ENCODE data around the gene DHRSX. TPM values are rescaled to one million over a fixed set of nuclear protein-coding genes. Genes with fewer than 3 reads are reported as not detected.
"Not testable (repeated sequence)": the region's sequence is repeated elsewhere in the genome, so short reads cannot be mapped to it uniquely, and the experiment has no call there.

The DHRSX gene
- total RNA-seq, 2 experiments from 2014 or later: 18.8 to 21.4 TPM

DNA sequence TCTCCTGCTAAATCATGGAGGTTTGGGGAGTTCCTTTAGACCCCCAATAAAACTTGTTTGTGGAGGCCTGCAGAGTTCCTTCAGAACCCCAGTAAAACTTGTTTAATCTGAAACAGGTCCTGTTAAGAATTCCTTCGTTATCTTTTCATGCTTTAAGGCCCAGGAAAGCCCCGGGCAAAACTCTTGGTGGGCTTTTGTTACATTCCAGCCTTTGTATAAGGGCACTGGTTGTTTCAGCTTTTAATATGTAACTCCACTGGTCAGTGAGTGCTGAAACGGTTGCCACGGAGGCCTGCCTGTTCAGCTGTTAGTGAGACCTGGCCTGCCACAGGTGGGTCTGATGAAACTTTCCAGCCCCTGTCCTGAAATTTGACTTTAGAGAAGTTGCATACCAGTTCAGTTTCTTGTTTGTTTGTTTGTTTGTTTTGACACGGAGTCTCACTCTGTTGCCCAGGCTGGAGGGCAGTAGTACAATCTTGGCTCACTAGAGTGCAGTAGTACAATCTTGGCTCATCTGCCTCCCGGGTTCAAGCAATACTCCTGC is 12.4 kb upstream of the DHRSX start:
- Mint-ChIP-seq H3K9me3 (no peaks in the 10 kb centered on the region), H3K4me3 (no peak overlapping the region), H3K4me1 (ENCODE audit: low read depth) (peaks cover 2% of the 10 kb centered on the region), H3K27ac (no peak overlapping the region), H3K36me3 (ENCODE audit: low read depth) (no peaks in the 10 kb centered on the region), H3K27me3 (ENCODE audit: low read depth) (peaks cover 2% of the 10 kb centered on the region)
- intact Hi-C loops (cut with micrococcal nuclease): no loop called here
- DNase-seq: no peak
- CTCF ChIA-PET: no interaction called here

- CTCF ChIA-PET: no interaction called here
- H3K4me3 Mint-ChIP-seq: no peak overlapping the region
- DNase-seq: no peak
- H3K36me3 Mint-ChIP-seq (ENCODE audit: low read depth): no peaks in the 10 kb centered on the region
- H3K9me3 Mint-ChIP-seq: no peaks in the 10 kb centered on the region
- no peaks in the 10 kb centered on the region for H3K4me1 Mint-ChIP-seq (ENCODE audit: low read depth)
- intact Hi-C loops (cut with micrococcal nuclease): no loop called here
- H3K27ac Mint-ChIP-seq: no peak overlapping the region
- H3K27me3 Mint-ChIP-seq (ENCODE audit: low read depth): no peaks in the 10 kb centered on the region
Observed at GRCh38 chrX:2512501-2512900, 11.7 kb upstream of the DHRSX start.

GRCh38 chrX:2511326-2511725 is 10.6 kb upstream of the DHRSX start:
- CTCF ChIA-PET: no interaction called here
- intact Hi-C loops (cut with micrococcal nuclease): no loop called here
- DNase-seq: no peak
- H3K27ac Mint-ChIP-seq: no peak overlapping the region
- no peaks in the 10 kb centered on the region for H3K36me3 Mint-ChIP-seq (ENCODE audit: low read depth)
- H3K4me3 Mint-ChIP-seq: no peak overlapping the region
- H3K9me3 Mint-ChIP-seq: no peaks in the 10 kb centered on the region
- no peaks in the 10 kb centered on the region for H3K4me1 Mint-ChIP-seq (ENCODE audit: low read depth)
- no peaks in the 10 kb centered on the region for H3K27me3 Mint-ChIP-seq (ENCODE audit: low read depth)

GRCh38 chrX:2508648-2509335 is 8.0 kb upstream of the DHRSX start:
- CTCF ChIA-PET: no interaction called here
- Mint-ChIP-seq H3K27ac (no peak overlapping the region), H3K4me3 (no peak overlapping the region)

GRCh38 chrX:2507904-2508627 is 7.3 kb upstream of the DHRSX start:
- no peaks in the 10 kb centered on the region for H3K4me1 Mint-ChIP-seq (ENCODE audit: low read depth)
- no peak overlapping the region for H3K27ac Mint-ChIP-seq
- no peaks in the 10 kb centered on the region for H3K27me3 Mint-ChIP-seq (ENCODE audit: low read depth)
- H3K4me3 Mint-ChIP-seq: no peak overlapping the region
- intact Hi-C loops (cut with micrococcal nuclease): no loop called here
- H3K36me3 Mint-ChIP-seq (ENCODE audit: low read depth): no peaks in the 10 kb centered on the region
- CTCF ChIA-PET: no interaction called here
- DNase-seq: no peak
- no peaks in the 10 kb centered on the region for H3K9me3 Mint-ChIP-seq

More at GRCh38 chrX:2508648-2509335, 8.0 kb upstream of the DHRSX start:
- Mint-ChIP-seq H3K9me3 (no peaks in the 10 kb centered on the region), H3K4me1 (ENCODE audit: low read depth) (no peaks in the 10 kb centered on the region), H3K36me3 (ENCODE audit: low read depth) (no peaks in the 10 kb centered on the region), H3K27me3 (ENCODE audit: low read depth) (no peaks in the 10 kb centered on the region)
- intact Hi-C loops (cut with micrococcal nuclease): no loop called here
- no peak for DNase-seq

GRCh38 chrX:2507196-2507595 is 6.4 kb upstream of the DHRSX start:
- CTCF ChIA-PET: no interaction called here
- no peaks in the 10 kb centered on the region for H3K4me1 Mint-ChIP-seq (ENCODE audit: low read depth)

DNA sequence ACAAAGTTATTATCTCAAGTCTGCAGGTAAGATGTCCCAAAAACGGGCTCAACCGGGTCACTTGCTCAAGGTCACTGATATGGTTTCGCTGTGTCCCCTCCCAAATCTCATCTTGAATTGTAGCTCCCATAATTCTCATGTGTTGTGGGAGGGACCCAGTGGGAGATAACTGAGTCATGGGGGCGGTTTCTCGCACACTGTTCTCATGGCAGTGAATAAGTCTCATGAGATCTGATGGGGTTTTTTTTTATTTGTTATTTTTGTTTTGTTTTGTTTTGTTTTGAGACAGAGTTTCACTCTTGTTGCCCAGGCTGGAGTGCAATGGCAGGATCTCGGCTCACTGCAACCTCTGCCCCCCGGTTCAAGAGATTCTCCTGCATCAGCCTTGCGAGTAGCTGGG is 4.6 kb upstream of the DHRSX start:
- DNase-seq; H3K9me3 Mint-ChIP-seq; H3K27me3 Mint-ChIP-seq (ENCODE audit: low read depth); CTCF ChIA-PET; intact Hi-C loops (cut with micrococcal nuclease); H3K4me3 Mint-ChIP-seq; H3K36me3 Mint-ChIP-seq (ENCODE audit: low read depth); H3K4me1 Mint-ChIP-seq (ENCODE audit: low read depth); H3K27ac Mint-ChIP-seq: not testable (repeated sequence)

More at GRCh38 chrX:2507196-2507595, 6.4 kb upstream of the DHRSX start:
- no peaks in the 10 kb centered on the region for H3K27me3 Mint-ChIP-seq (ENCODE audit: low read depth)
- no peak for DNase-seq
- H3K9me3 Mint-ChIP-seq: no peaks in the 10 kb centered on the region
- intact Hi-C loops (cut with micrococcal nuclease): no loop called here
- H3K36me3 Mint-ChIP-seq (ENCODE audit: low read depth): no peaks in the 10 kb centered on the region
- H3K27ac Mint-ChIP-seq: no peak overlapping the region
- no peak overlapping the region for H3K4me3 Mint-ChIP-seq

- intact Hi-C loops (cut with micrococcal nuclease): no loop called here
- DNase-seq: no peak
- no peaks in the 10 kb centered on the region for H3K9me3 Mint-ChIP-seq
- H3K36me3 Mint-ChIP-seq (ENCODE audit: low read depth): no peaks in the 10 kb centered on the region
- H3K27ac Mint-ChIP-seq: no peak overlapping the region
- no peaks in the 10 kb centered on the region for H3K27me3 Mint-ChIP-seq (ENCODE audit: low read depth)
- no peak overlapping the region for H3K4me3 Mint-ChIP-seq
- CTCF ChIA-PET: no interaction called here
- H3K4me1 Mint-ChIP-seq (ENCODE audit: low read depth): no peaks in the 10 kb centered on the region
Observed at GRCh38 chrX:2504706-2505332, 4.0 kb upstream of the DHRSX start.

GRCh38 chrX:2503591-2504500 is 3.1 kb upstream of the DHRSX start:
- intact Hi-C loops (cut with micrococcal nuclease): no loop called here
- H3K36me3 Mint-ChIP-seq (ENCODE audit: low read depth): no peaks in the 10 kb centered on the region
- no peak for DNase-seq
- no peak overlapping the region for H3K4me3 Mint-ChIP-seq
- H3K27me3 Mint-ChIP-seq (ENCODE audit: low read depth): no peaks in the 10 kb centered on the region
- H3K4me1 Mint-ChIP-seq (ENCODE audit: low read depth): peaks cover 10% of the 10 kb centered on the region
- CTCF ChIA-PET: no interaction called here
- no peaks in the 10 kb centered on the region for H3K9me3 Mint-ChIP-seq
- no peak overlapping the region for H3K27ac Mint-ChIP-seq

DNA sequence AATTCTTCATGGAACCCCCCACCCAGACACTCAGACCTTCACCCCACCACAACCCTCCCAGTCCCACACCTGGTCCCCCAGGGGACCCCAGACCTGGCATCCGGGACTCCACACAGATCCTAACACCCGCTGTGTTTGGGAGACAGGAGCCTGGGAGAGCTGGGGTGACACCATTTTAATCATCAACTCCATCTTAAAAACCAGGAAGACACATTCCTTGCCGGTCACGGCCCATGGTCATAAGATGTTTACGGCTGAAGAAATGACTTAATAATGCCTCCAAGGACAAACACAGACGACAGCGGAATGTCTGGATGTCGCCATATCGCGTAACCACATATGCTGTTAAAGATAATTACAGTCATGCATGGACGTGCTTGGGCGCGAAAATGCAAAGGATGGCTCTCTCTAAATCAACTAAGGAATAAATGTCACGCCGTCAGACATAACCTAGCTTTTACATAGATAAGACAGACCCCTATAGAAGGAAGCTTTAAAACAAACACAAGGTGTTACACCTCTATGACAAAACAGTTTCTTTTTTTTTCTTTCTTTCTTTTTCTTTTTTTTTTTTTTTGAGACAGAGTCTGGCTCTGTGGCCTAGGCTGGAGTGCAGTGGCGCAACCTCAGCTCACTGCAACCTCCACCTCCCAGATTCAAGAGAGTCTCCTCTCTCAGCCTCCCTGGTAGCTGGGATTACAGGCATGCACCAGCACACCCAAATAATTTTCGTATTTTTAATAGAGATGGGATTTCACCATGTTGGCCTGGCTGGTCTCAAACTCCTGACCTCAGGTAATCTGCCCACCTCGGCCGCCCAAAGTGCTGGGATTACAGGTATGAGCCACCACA is 2.1 kb upstream of the DHRSX start:
- Mint-ChIP-seq H3K4me3 (no peak overlapping the region), H3K9me3 (no peaks in the 10 kb centered on the region), H3K27me3 (ENCODE audit: low read depth) (no peaks in the 10 kb centered on the region), H3K27ac (no peak overlapping the region), H3K4me1 (ENCODE audit: low read depth) (peaks cover 19% of the 10 kb centered on the region), H3K36me3 (ENCODE audit: low read depth) (peaks cover under 1% of the 10 kb centered on the region)
- CTCF ChIA-PET: no interaction called here
- intact Hi-C loops (cut with micrococcal nuclease): no loop called here
- DNase-seq: no peak

DNA sequence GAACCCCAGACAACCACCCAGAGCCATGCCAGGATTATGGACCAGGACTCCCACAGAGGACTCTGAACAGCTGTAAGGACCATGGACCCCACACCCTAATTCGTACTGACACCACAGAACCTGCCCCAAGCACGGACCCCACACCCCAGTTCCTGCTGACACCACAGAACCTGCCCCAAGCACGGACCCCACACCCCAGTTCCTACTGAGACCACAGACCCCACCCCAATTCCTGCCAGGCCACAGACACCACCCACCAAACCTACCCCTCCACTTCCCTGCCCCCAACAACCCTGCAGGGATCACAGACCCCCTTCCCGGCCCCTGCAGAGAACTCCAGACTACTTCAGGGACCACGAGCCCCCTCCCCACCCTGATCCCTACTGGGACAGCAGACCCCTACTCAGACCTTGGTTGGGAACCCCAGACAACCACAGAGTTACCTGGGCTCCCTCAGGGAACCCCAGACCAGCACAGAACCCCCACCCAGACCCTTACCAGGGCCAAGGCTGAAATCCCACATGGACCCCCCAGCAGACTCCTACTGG is 1.4 kb upstream of the DHRSX start:
- DNase-seq: no peak
- CTCF ChIA-PET: no interaction called here
- H3K27me3 Mint-ChIP-seq (ENCODE audit: low read depth): no peaks in the 10 kb centered on the region
- intact Hi-C loops (cut with micrococcal nuclease): no loop called here
- H3K4me3 Mint-ChIP-seq: peak overlapping the region; percentile 68
- peaks cover 24% of the 10 kb centered on the region for H3K4me1 Mint-ChIP-seq (ENCODE audit: low read depth)
- H3K27ac Mint-ChIP-seq: no peak overlapping the region
- no peaks in the 10 kb centered on the region for H3K9me3 Mint-ChIP-seq
- H3K36me3 Mint-ChIP-seq (ENCODE audit: low read depth): peaks cover 3% of the 10 kb centered on the region

Measured in activated naive CD4-positive, alpha-beta T cell treated with anti-CD3 and anti-CD28 coated beads for 36 hours (primary cell).